Endodermal cell (in vitro differentiated cells): ENCODE data around the gene MYO19. TPM values are rescaled to one million over a fixed set of nuclear protein-coding genes. Genes with fewer than 3 reads are reported as not detected.
A peak's percentile ranks its signal among the peaks of the same experiment; 100 is the strongest.

Source experiments
- DNase-seq: peaks from one replicate; pipeline ENCODE4 v3.0.0-alpha.2; 2017
- H3K27ac ChIP-seq: 2 replicates; pipeline ENCODE4 v1.5.1; 2013; ENCODE audit warnings: mild to moderate bottlenecking, low read depth, low read length, moderate library complexity
- H3K27me3 ChIP-seq: 2 replicates; pipeline ENCODE4 v1.6.1; 2013; ENCODE audit warnings: mild to moderate bottlenecking, low read length, moderate library complexity; ENCODE audit not compliant: insufficient read depth, control insufficient read depth, poor library complexity, severe bottlenecking
- H3K36me3 ChIP-seq: 2 replicates; pipeline ENCODE4 v1.7.0; 2013; ENCODE audit warnings: mild to moderate bottlenecking, low read length, moderate library complexity; ENCODE audit not compliant: control insufficient read depth, insufficient read depth
- H3K4me1 ChIP-seq: one replicate; pipeline ENCODE4 v1.7.0; 2013; ENCODE audit warnings: low read length; ENCODE audit not compliant: control insufficient read depth, insufficient read depth
- H3K4me3 ChIP-seq: 2 replicates; pipeline ENCODE4 v1.5.1; 2013; ENCODE audit warnings: mild to moderate bottlenecking, low read length, moderate library complexity
- H3K9ac ChIP-seq: 2 replicates; pipeline ENCODE4 v1.6.1; 2013; ENCODE audit warnings: mild to moderate bottlenecking, low read length, moderate library complexity; ENCODE audit not compliant: poor library complexity, severe bottlenecking; ENCODE audit errors: extremely low read depth
- H3K9me3 ChIP-seq: 2 replicates; pipeline ENCODE4 v1.6.1; 2013; ENCODE audit warnings: mild to moderate bottlenecking, low read length, moderate library complexity; ENCODE audit not compliant: control insufficient read depth
- H3K27ac Mint-ChIP-seq: 2 replicates; pipeline ENCODE4 v1.8.0; 2020; ENCODE audit warnings: mixed read lengths
- H3K27me3 Mint-ChIP-seq: 2 replicates; pipeline ENCODE4 v1.8.0; 2021; ENCODE audit warnings: mild to moderate bottlenecking, mixed read lengths; ENCODE audit not compliant: insufficient read depth
- H3K36me3 Mint-ChIP-seq: 2 replicates; pipeline ENCODE4 v1.8.0; 2020; ENCODE audit warnings: low read depth, mixed read lengths
- H3K4me1 Mint-ChIP-seq: 2 replicates; pipeline ENCODE4 v1.8.0; 2020; ENCODE audit warnings: mixed read lengths
- H3K4me3 Mint-ChIP-seq: 2 replicates; pipeline ENCODE4 v1.8.0; 2020; ENCODE audit warnings: mild to moderate bottlenecking, moderate library complexity, mixed read lengths
- H3K9me3 Mint-ChIP-seq: 2 replicates; pipeline ENCODE4 v1.8.0; 2020; ENCODE audit warnings: mild to moderate bottlenecking, mixed read lengths
- WGBS, 2 experiments: methylation state at CpG; one replicate each; pipeline versions ENCODE4 v1.1.5 to v1.1.7; 2013; ENCODE audit warnings: missing lambda C conversion rate in 2 of 2, mixed read lengths in 1 of 2; ENCODE audit not compliant: insufficient coverage in 1 of 2, insufficient read length in 1 of 2; 5-methylcytosine and 5-hydroxymethylcytosine counted together
- total RNA-seq, 2 donors: library from RNA; stranded (reverse); fragmentation: NEBNext Ultra II Directional in 1 of 2; extraction: Animal tissue kit (Norgen Biotek cat#: 25700) in 1 of 2; gene quantifications; 2 replicates in 1 of 2; 3 replicates in 1 of 2; pipeline ENCODE4 v1.2.1, GENCODE V29; 2021
- TF ChIP-seq, protein P1 (sequence below): fragments of 200-600 bp; sonication (generic); conservative IDR thresholded peaks from 2 replicates; pipeline ENCODE4 v1.5.0; 2021; ENCODE audit warnings: antibody characterized with exemption, mild to moderate bottlenecking

MYO19 gene
- total RNA-seq, 2 donors from 2014 or later: 133 to 154 TPM

DNA sequence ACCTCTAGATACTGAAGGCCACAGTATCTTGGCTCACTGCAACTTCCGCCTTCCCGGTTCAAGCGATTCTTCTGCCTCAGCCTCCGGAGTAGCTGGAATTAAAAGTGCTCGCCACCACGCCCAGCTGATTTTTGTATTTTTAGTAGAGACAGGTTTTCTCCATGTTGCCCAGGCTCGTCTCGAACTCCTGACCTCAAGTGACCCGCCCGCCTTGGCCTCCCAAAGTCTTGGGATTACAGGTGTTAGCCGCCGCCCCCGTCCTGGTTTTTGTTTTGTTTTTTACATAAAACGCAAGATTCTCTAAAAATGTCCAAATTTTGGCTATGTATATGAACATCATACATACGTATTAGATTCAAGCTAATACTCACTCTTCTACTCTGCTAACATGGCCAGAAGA, 8.1 kb upstream of the MYO19 start:
- Mint-ChIP-seq H3K4me3 (no peak overlapping the region), H3K27ac (no peak overlapping the region), H3K4me1 (peaks cover 13% of the 10 kb centered on the region), H3K27me3 (no peaks in the 10 kb centered on the region), H3K36me3 (peaks cover 11% of the 10 kb centered on the region), H3K9me3 (no peaks in the 10 kb centered on the region)
- TF ChIP-seq, protein P1, sequence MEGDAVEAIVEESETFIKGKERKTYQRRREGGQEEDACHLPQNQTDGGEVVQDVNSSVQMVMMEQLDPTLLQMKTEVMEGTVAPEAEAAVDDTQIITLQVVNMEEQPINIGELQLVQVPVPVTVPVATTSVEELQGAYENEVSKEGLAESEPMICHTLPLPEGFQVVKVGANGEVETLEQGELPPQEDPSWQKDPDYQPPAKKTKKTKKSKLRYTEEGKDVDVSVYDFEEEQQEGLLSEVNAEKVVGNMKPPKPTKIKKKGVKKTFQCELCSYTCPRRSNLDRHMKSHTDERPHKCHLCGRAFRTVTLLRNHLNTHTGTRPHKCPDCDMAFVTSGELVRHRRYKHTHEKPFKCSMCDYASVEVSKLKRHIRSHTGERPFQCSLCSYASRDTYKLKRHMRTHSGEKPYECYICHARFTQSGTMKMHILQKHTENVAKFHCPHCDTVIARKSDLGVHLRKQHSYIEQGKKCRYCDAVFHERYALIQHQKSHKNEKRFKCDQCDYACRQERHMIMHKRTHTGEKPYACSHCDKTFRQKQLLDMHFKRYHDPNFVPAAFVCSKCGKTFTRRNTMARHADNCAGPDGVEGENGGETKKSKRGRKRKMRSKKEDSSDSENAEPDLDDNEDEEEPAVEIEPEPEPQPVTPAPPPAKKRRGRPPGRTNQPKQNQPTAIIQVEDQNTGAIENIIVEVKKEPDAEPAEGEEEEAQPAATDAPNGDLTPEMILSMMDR: no peak
- H3K9ac ChIP-seq: no peak overlapping the region
- WGBS, 2 experiments: 92 to 96% methylated on average over 13 to 15 of the region's 15 CpGs
- DNase-seq: no peak
- H3K4me1 ChIP-seq: no peaks in the 10 kb centered on the region
- no peak overlapping the region for H3K27ac ChIP-seq
- peaks cover 27% of the 10 kb centered on the region for H3K36me3 ChIP-seq
- no peaks in the 10 kb centered on the region for H3K9me3 ChIP-seq
- H3K4me3 ChIP-seq: peak overlapping the region; percentile 95
- no peaks in the 10 kb centered on the region for H3K27me3 ChIP-seq

DNA sequence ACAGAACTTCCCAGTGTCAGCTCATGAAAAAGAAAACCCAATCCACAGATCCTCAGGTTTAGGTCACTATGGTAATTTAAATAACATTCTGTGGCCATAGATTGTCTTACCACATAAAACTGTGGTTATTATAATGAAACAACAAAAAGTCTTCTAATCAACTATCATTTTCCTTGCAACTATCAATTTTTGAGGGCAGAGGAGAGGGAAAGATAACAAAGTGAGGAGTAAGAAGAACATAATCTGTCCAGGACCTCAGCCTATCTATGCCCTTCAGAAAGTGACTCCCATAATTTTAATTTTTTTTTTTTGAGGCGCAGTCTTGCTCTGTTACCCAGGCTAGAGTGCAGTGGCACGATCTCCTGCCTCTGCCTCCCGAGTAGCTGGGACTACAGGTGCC, 6.0 kb upstream of the MYO19 start:
- WGBS, 2 experiments: 93 to 94% methylated on average over 3 of the region's 3 CpGs
- no peak overlapping the region for H3K27ac ChIP-seq

DNA sequence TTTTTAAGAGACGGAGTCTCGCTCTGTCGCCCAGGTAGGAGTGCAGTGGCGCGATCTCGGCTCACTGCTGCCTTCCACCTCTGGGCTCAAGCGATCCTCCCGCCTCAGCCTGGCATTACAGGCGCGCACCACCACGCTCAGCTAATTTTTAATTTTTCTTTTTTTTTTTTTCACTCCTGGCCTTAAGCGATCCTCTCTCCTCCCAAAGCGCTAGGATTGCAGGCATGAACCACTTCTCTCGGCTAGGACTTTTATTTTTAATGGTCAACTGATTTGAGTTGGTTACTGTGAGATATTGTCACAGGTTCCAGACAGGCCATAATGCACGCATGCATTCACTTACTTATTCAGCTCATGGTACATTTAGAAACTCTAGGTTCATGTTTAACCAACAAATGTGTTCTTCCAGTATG, 1.0 kb upstream of the MYO19 start:
- Histone ChIP-seq H3K36me3 (peaks cover 48% of the 10 kb centered on the region), H3K27ac (peak overlapping the region; percentile 39), H3K9ac (peak overlapping the region; percentile 91), H3K4me3 (peak overlapping the region; percentile 92), H3K27me3 (no peaks in the 10 kb centered on the region), H3K9me3 (no peaks in the 10 kb centered on the region), H3K4me1 (peaks cover 7% of the 10 kb centered on the region)
- Mint-ChIP-seq H3K9me3 (no peaks in the 10 kb centered on the region), H3K4me1 (peaks cover 4% of the 10 kb centered on the region), H3K27ac (peak overlapping the region; percentile 99), H3K4me3 (peak overlapping the region; percentile 88), H3K27me3 (no peaks in the 10 kb centered on the region), H3K36me3 (peaks cover 46% of the 10 kb centered on the region)
- TF ChIP-seq, protein P1: no peak
- DNase-seq: no peak
- WGBS, 2 experiments: 12 to 75% methylated on average over 1 to 14 of the region's 15 CpGs

More for the DNA sequence above, 6.0 kb upstream of the MYO19 start:
- Mint-ChIP-seq H3K4me1 (peaks cover 3% of the 10 kb centered on the region), H3K4me3 (no peak overlapping the region), H3K9me3 (no peaks in the 10 kb centered on the region), H3K36me3 (peaks cover 23% of the 10 kb centered on the region), H3K27me3 (no peaks in the 10 kb centered on the region), H3K27ac (no peak overlapping the region)
- Histone ChIP-seq H3K4me3 (no peak overlapping the region), H3K27me3 (no peaks in the 10 kb centered on the region), H3K4me1 (no peaks in the 10 kb centered on the region), H3K9me3 (no peaks in the 10 kb centered on the region), H3K36me3 (peaks cover 21% of the 10 kb centered on the region), H3K9ac (no peak overlapping the region)
- DNase-seq: no peak
- TF ChIP-seq, protein P1: no peak
